Mesendoderm (in vitro differentiated cells): ENCODE data around the gene SERP2.

Source experiments
- DNase-seq: peaks from one replicate; pipeline ENCODE4 v3.0.0; 2013
- H2AK5ac ChIP-seq: 2 replicates; pipeline ENCODE4 v1.6.1; 2013; ENCODE audit warnings: low read length, inconsistent platforms
- H2BK120ac ChIP-seq: 2 replicates; pipeline ENCODE4 v1.6.1; 2013; ENCODE audit warnings: low read depth, mild to moderate bottlenecking, low read length, moderate library complexity, mixed read lengths
- H2BK15ac ChIP-seq: replicated peaks from 2 replicates; pipeline ENCODE4 v1.6.1; 2013; ENCODE audit warnings: low read depth, mild to moderate bottlenecking, moderate library complexity
- H2BK5ac ChIP-seq: 2 replicates; pipeline ENCODE4 v1.6.1; 2013; ENCODE audit warnings: low read length, inconsistent platforms
- H3K18ac ChIP-seq: 2 replicates; pipeline ENCODE4 v1.6.1; 2013; ENCODE audit warnings: mild to moderate bottlenecking, low read length, mixed read lengths
- H3K23ac ChIP-seq: one replicate; pipeline ENCODE4 v1.6.1; 2013; ENCODE audit warnings: low read length
- H3K27ac ChIP-seq: 2 replicates; pipeline ENCODE4 v1.5.1; 2013; ENCODE audit warnings: low read depth, mild to moderate bottlenecking, inconsistent platforms, low read length, moderate library complexity
- H3K27me3 ChIP-seq: 2 replicates; pipeline ENCODE4 v1.6.1; 2013; ENCODE audit warnings: low read length, control low read depth, mild to moderate bottlenecking, inconsistent platforms; ENCODE audit not compliant: insufficient read depth, poor library complexity
- H3K36me3 ChIP-seq: 2 replicates; pipeline ENCODE4 v1.6.1; 2013; ENCODE audit warnings: low read length, inconsistent platforms; ENCODE audit not compliant: control insufficient read depth, insufficient read depth
- H3K4ac ChIP-seq: one replicate; pipeline ENCODE4 v1.6.1; 2013; ENCODE audit warnings: low read depth, mild to moderate bottlenecking, low read length, moderate library complexity
- H3K4me1 ChIP-seq: 2 replicates; pipeline ENCODE4 v1.6.1; 2013; ENCODE audit warnings: low read depth, low read length, inconsistent platforms; ENCODE audit not compliant: control insufficient read depth
- H3K4me2 ChIP-seq: 2 replicates; pipeline ENCODE4 v1.6.1; 2013; ENCODE audit warnings: low read length
- H3K4me3 ChIP-seq: 2 replicates; pipeline ENCODE4 v1.5.1; 2013; ENCODE audit warnings: mild to moderate bottlenecking, low read length
- H3K56ac ChIP-seq: one replicate; pipeline ENCODE4 v1.6.1; 2013; ENCODE audit warnings: low read length
- H3K79me1 ChIP-seq: 2 replicates; pipeline ENCODE4 v1.6.1; 2013; ENCODE audit warnings: low read length, inconsistent platforms
- H3K79me2 ChIP-seq: 2 replicates; pipeline ENCODE4 v1.6.1; 2013; ENCODE audit warnings: mild to moderate bottlenecking, low read length; ENCODE audit not compliant: control insufficient read depth, insufficient read depth
- H3K9ac ChIP-seq: 2 replicates; pipeline ENCODE4 v1.6.1; 2013; ENCODE audit warnings: low read length, inconsistent platforms
- H4K5ac ChIP-seq: one replicate; pipeline ENCODE4 v1.6.1; 2013; ENCODE audit warnings: low read length
- H4K8ac ChIP-seq: one replicate; pipeline ENCODE4 v1.6.1; 2013; ENCODE audit warnings: low read depth, mild to moderate bottlenecking, control low read depth, low read length, moderate library complexity
- WGBS: extraction: QIAGEN DNeasy Blood & Tissue Kit; methylation state at CpG from one replicate; pipeline ENCODE4 v1.1.7; 2013; ENCODE audit warnings: low lambda C conversion rate, missing lambda C conversion rate; ENCODE audit not compliant: insufficient coverage; ENCODE audit errors: extremely low coverage; 5-methylcytosine and 5-hydroxymethylcytosine counted together

SERP2 gene

GRCh38 chr13:44401577-44401976, 28.0 kb downstream of the SERP2 start:
- Histone ChIP-seq H3K27me3 (no peaks in the 10 kb centered on the region), H3K4ac (no peak overlapping the region), H3K23ac (no peak overlapping the region), H3K36me3 (no peaks in the 10 kb centered on the region), H4K8ac (no peak overlapping the region), H3K4me2 (no peak overlapping the region), H3K4me1 (peaks cover 33% of the 10 kb centered on the region), H2BK15ac (no peak overlapping the region), H2AK5ac (no peak overlapping the region), H3K9ac (no peak overlapping the region), H3K79me2 (no peaks in the 10 kb centered on the region), H4K5ac (no peak overlapping the region), H3K18ac (no peak overlapping the region), H2BK120ac (no peak overlapping the region), H3K79me1 (no peaks in the 10 kb centered on the region), H3K4me3 (no peak overlapping the region), H3K27ac (no peak overlapping the region), H2BK5ac (no peak overlapping the region), H3K56ac (no peak overlapping the region)
- WGBS: no CpG with 5 or more reads among the region's 2 CpGs
- DNase-seq: no peak

- Histone ChIP-seq H2BK120ac (no peak overlapping the region), H4K8ac (no peak overlapping the region), H3K56ac (peak overlapping the region; percentile 66), H2BK15ac (no peak overlapping the region), H4K5ac (peak overlapping the region; percentile 51), H3K9ac (peak overlapping the region; percentile 37), H2BK5ac (peak overlapping the region; percentile 40), H3K4me3 (no peak overlapping the region), H2AK5ac (no peak overlapping the region), H3K4ac (no peak overlapping the region), H3K79me1 (no peaks in the 10 kb centered on the region), H3K18ac (peak overlapping the region; percentile 24), H3K23ac (no peak overlapping the region), H3K4me2 (no peak overlapping the region), H3K27me3 (no peaks in the 10 kb centered on the region), H3K4me1 (peaks cover 25% of the 10 kb centered on the region), H3K36me3 (no peaks in the 10 kb centered on the region), H3K79me2 (no peaks in the 10 kb centered on the region), H3K27ac (no peak overlapping the region)
- DNase-seq: no peak
- WGBS: no CpG with 5 or more reads among the region's 13 CpGs
Observed at GRCh38 chr13:44402899-44403445, 29.3 kb downstream of the SERP2 start.

GRCh38 chr13:44403461-44404056, 29.9 kb downstream of the SERP2 start:
- H3K27me3 ChIP-seq: no peaks in the 10 kb centered on the region
- no peak overlapping the region for H3K27ac ChIP-seq
- H3K9ac ChIP-seq: peak overlapping the region; percentile 37
- H3K79me2 ChIP-seq: no peaks in the 10 kb centered on the region
- H2BK120ac ChIP-seq: peak overlapping the region; percentile 75
- H2AK5ac ChIP-seq: no peak overlapping the region
- peaks cover 25% of the 10 kb centered on the region for H3K4me1 ChIP-seq
- H3K4me2 ChIP-seq: no peak overlapping the region
- H3K4me3 ChIP-seq: no peak overlapping the region
- peak; percentile 79 for DNase-seq
- H3K4ac ChIP-seq: no peak overlapping the region
- no CpG with 5 or more reads among the region's 11 CpGs for WGBS
- peak overlapping the region; percentile 24 for H3K18ac ChIP-seq
- H3K56ac ChIP-seq: peak overlapping the region; percentile 66
- H2BK5ac ChIP-seq: peak overlapping the region; percentile 11
- no peak overlapping the region for H2BK15ac ChIP-seq
- no peaks in the 10 kb centered on the region for H3K79me1 ChIP-seq
- H4K8ac ChIP-seq: no peak overlapping the region
- no peaks in the 10 kb centered on the region for H3K36me3 ChIP-seq
- peak overlapping the region; percentile 51 for H4K5ac ChIP-seq
- H3K23ac ChIP-seq: peak overlapping the region; percentile 7

- H3K9ac ChIP-seq: peak overlapping the region; percentile 3
- H3K79me1 ChIP-seq: no peaks in the 10 kb centered on the region
- peak overlapping the region; percentile 1 for H2BK120ac ChIP-seq
- H3K27me3 ChIP-seq: no peaks in the 10 kb centered on the region
- no CpG with 5 or more reads among the region's 15 CpGs for WGBS
- H3K23ac ChIP-seq: peak overlapping the region; percentile 7
- peak overlapping the region; percentile 77 for H3K56ac ChIP-seq
- no peaks in the 10 kb centered on the region for H3K36me3 ChIP-seq
- no peak overlapping the region for H2AK5ac ChIP-seq
- peaks cover 25% of the 10 kb centered on the region for H3K4me1 ChIP-seq
- H3K4ac ChIP-seq: peak overlapping the region; percentile 61
- peak; percentile 71 for DNase-seq
- H4K5ac ChIP-seq: no peak overlapping the region
- no peak overlapping the region for H3K27ac ChIP-seq
- H3K18ac ChIP-seq: peak overlapping the region; percentile 81
- H3K4me3 ChIP-seq: no peak overlapping the region
- no peak overlapping the region for H3K4me2 ChIP-seq
- H3K79me2 ChIP-seq: no peaks in the 10 kb centered on the region
- H4K8ac ChIP-seq: no peak overlapping the region
- no peak overlapping the region for H2BK15ac ChIP-seq
- H2BK5ac ChIP-seq: peak overlapping the region; percentile 37
Observed at GRCh38 chr13:44404261-44405132, 30.9 kb downstream of the SERP2 start.

GRCh38 chr13:44406617-44407016, 33.0 kb downstream of the SERP2 start:
- Histone ChIP-seq H3K36me3 (no peaks in the 10 kb centered on the region), H3K4me2 (no peak overlapping the region), H2BK15ac (no peak overlapping the region), H3K27ac (no peak overlapping the region), H3K56ac (no peak overlapping the region), H4K8ac (no peak overlapping the region), H2BK120ac (no peak overlapping the region), H3K4me1 (peaks cover 25% of the 10 kb centered on the region), H2BK5ac (no peak overlapping the region), H2AK5ac (no peak overlapping the region), H3K79me2 (no peaks in the 10 kb centered on the region), H3K4ac (no peak overlapping the region), H3K23ac (no peak overlapping the region), H3K9ac (no peak overlapping the region), H4K5ac (no peak overlapping the region), H3K79me1 (no peaks in the 10 kb centered on the region), H3K18ac (no peak overlapping the region), H3K4me3 (no peak overlapping the region), H3K27me3 (no peaks in the 10 kb centered on the region)
- WGBS: no CpG with 5 or more reads among the region's 5 CpGs
- DNase-seq: no peak
